Heart left ventricle (tissue), 13 donors: ENCODE results near the gene ANXA2.

Source experiments
- CTCF ChIP-seq, 12 donors: fragments of 200-600 bp; sonication (generic) in 4 of 12; IDR thresholded peaks; one replicate each; pipeline versions ENCODE4 v1.5.0 to v1.8.0; 2018 to 2022; ENCODE audit warnings: antibody characterized with exemption in 12 of 12, mild to moderate bottlenecking in 5 of 12
- POLR2A ChIP-seq, 2 donors: fragments of 450-650 bp; IDR thresholded peaks; one replicate each; pipeline ENCODE4 v1.6.1; 2017; ENCODE audit warnings: antibody characterized with exemption in 2 of 2, mild to moderate bottlenecking in 2 of 2, moderate library complexity in 2 of 2
- donor health status: ischemic (EF 13 %, LVEDD 7.1; RV severe dilation, severe dysfunction).
- donor health status: DM: no; HTN: yes; CAD: no.
- donor health status: DM: no; HTN: no; CAD: no.
- donor health status: ischemic (EF 25% LVEDD 6.9; RV normal size, moderate dysfunction).
- donor health status: ischemic (EF 25% LVEDD 5.7; RV mildly dilated, moderate dysfunction).
- donor health status: ischemic (EF 35%, LVEDD 5.7; RV mildly dilated, moderate dysfunction).
- donor health status: nonischemic (EF 11% LVEDD 7.7; RV severe dilation, severe dysfunction).
- donor health status: DM: yes; HTN: yes; CAD: no.
- donor health status: PGD.
- donor health status: ischemic (EF 29% LVEDD 5.4; RV normal size, mild dysfunction).
- donor health status: nonischemic (EF 23%, LVEDD 6.1; RV moderate dilation, normal function).

GRCh38 chr15:60351066-60351465 is 46.7 kb downstream of the ANXA2 start:
- TF ChIP-seq CTCF (IDR thresholded peaks at IDR 0.05) (no peak), POLR2A (IDR thresholded peaks at IDR 0.05) (no peak)
